HG02798 (cell line): Measurements from ENCODE around the gene AVEN.

Experiments used
- ATAC-seq: cut with Tn5 transposase; IDR thresholded peaks from one replicate; pipeline ENCODE4 v1.9.1; 2021; ENCODE audit warnings: mild to moderate bottlenecking; ENCODE audit not compliant: unreplicated experiment, poor library complexity

AVEN gene

DNA sequence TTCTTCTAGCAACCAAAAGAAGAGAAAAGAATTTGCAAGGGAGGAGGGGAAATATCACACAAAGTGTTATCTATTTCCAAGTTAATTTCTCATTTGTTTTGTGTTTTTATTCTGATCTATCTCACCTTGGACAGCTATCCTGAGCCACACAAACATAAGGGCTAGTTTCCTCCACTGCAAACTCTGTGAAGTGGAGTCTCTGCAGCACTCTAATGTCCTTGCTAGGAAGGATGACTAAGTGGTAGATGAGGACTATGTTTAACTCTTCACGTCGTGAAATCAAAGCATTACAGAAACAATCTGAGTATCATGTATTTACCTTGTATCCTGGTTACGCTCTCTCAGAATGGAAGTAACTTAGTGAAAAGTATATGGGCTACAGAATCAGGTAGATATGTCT lies 104.6 kb downstream of the AVEN start:
- no peak for ATAC-seq

DNA sequence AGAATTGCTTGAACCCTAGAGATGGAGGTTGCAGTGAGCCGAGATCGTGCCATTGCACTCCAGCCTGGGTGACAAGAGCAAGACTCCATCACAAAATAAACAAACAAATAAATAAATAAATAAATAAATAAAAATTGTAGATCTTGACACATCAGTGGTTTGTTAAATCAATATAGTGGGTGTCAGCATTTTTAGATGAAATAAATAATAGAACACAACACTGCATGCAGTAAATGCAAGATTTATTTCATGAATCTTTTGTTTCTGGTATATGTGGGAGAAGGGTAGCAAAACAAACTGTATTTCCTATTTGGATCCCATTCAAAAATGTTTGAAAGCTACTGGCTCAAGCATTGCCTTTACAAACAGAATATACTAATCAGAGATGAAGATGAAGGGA lies 106.3 kb downstream of the AVEN start:
- no peak for ATAC-seq

DNA sequence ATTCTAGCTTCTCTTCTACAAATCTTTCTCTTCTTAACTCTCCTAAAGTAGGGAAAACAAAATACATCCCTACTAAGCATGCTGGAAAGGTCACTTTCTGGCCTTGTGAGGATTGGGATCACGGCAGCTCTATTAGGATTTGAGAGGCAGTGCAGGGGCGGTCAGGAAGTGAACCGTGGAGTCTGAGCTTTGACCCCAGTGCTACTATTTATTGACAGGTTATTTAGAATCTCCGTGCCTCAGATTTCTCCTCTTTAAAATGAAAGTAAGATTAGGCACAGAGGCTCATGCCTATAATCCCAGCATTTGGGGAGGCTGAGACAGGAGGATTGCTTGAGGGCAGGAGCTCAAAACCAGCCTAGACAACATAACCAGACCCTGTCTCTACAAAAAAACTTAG lies 112.7 kb downstream of the AVEN start:
- ATAC-seq = no peak

DNA sequence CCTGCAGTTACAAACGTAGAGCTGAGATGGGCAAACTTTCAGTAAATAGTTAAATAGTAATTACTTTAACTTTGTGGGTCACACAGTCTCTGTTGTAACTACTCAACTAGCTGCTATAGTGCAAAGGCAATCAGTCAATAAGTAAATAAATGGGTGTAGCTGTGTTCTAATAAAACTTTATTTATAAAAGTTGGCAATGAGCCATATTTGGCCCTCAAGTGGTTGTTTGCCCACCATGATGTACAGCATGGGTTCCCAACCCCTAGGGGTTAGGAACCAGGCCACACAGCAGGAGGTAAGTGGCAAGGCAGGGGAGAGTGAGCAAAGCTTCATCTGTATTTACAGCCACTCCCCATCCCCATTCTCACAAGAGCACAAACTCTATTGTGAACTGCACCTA lies 115.6 kb downstream of the AVEN start:
- no peak for ATAC-seq

DNA sequence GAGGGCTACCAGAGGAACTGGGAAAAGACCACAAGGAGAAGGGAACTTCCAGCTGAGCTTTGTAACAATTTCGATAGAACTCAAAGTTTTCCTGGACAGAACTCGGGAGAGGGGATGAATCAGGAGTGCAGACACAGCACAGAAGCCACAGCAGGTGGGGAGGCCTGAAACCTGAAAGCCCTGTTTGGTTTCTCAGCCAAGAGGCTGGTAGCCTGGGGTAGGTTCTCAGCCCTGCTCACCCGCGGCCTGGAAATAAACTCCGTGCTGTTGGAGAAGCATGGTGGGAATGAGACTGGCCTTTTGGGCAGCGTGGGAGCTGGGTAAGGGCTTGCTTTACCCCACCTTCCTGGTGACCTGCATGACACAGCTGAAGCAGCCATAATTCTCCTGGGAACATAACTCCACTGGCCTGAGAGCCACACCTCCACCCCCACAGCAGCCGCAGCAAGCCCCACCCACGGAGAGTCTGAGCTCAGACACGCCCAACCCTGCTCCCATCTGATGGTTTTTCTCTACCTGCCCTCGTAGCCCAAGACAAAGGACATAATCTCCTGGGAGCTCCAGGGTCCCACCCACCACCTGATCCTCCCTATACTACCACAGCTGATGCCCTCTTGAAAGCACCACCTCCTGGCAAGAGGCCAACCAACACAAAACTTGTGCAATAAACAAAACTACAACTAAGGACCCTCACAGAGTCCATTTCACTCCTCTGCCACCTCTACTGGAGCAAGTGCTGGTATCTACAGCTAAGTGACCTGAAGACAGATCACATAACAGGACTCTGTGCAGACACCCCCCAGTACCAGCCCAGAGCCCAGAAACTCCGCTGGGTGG lies 123.2 kb downstream of the AVEN start:
- peak; percentile 77 for ATAC-seq

DNA sequence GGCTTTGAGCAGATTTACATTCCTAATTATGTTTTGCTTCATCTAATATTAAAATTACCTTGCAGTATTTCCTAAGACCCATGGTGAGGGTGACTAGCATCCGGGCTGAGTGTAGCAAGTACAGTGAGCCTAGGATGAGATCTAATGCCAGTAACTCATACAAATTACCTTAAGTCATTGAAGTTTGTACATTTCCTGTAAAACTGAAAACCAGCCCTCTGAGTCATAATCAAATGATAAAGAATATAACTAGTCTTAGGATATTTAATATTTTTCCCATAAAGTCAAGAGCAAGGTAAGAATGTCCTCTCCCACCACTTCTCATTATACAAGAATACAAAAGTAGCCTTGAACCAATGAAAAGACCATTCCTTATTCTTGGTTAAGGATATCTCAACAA lies 125.5 kb downstream of the AVEN start:
- ATAC-seq = no peak

DNA sequence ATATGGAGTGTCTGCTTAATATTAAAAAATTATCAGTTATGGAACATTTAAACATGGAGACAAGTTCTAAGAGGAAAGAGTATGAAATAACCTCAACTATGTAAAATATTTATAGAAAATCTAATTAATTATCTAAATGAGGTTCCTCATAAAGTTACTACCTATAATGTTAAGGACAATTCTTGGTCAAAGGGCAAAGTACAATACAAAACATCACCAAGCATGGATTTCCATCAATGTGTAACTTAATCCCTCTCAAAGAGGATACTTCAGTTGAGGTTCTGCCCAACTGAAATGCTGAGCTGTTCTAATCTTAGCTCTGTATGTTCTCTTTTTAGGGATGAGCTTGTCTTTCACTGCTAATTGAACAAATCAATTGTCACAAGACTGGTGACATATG lies 126.7 kb downstream of the AVEN start:
- ATAC-seq = no peak

DNA sequence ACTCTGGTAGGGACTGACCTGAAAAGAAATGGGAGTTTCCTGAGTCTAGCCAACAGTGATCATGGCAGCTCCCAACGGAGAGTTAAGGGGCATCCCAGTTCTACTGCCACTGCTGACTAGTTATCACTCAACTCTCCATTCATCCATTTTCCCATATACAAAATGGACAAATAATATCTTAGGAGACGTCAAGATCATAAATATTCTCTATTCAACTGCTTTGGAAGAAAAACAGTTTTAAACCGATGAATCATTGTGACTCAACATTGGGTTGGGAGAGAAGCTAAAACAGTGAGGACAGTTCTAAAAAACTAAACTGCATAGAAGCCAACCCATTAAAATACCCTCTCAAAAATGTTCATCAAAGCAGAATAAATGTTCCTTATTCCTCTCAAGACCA lies 128.3 kb downstream of the AVEN start:
- ATAC-seq = no peak

DNA sequence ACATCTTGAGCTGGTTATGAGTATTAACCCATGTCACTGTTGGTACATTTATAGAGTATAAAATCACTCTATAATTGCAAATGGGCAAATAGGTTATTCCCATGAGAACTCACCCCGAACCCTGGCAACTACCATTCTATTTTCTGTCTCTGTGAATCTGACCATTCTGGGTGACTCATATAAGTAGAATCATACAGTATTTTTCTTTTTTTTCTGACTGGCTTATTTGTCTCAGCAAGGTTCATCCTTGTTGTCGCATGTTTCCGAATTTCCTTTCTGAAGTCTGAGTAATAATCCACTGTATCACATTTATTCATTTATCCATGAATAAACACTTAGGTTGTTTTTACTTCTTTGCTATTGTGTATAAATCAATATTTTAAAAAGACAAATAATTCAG lies 130.6 kb downstream of the AVEN start:
- ATAC-seq = no peak

DNA sequence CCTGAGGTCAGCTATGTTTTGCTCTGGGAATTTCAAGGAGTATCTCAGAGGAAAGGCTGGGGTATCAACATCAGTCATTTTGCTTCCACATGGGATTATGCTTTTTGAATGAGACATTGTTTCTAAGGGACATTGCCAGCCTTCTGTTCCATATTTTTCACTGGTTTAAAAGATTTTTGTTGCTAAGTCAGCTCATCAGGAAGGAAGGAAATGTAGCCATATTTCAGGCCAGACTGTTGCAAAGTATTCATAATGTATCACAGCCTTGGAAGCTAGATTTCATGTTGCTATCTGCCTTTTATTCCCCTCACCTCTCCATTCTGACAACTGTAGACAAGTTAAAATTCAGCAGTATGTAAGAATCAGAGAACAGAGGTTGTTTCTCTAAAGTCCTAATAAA lies 131.7 kb downstream of the AVEN start:
- no peak for ATAC-seq

DNA sequence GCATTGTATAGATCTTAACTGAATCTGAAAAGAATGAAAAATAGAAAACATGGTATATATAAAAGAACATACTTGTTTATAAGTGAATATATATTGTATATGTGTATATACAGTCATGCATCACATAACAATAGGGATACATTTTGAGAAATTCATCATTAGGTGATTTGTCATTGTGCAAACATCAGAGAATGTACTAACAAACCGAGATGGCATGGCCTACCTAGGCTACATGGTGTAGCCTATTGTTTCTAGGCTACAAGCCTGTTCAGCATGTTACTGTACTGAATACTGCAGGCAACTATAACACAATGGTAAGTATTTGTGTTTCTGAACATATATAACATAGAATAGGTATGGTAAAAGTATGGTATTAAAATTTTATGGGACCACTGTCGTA lies 135.3 kb downstream of the AVEN start:
- ATAC-seq = no peak

DNA sequence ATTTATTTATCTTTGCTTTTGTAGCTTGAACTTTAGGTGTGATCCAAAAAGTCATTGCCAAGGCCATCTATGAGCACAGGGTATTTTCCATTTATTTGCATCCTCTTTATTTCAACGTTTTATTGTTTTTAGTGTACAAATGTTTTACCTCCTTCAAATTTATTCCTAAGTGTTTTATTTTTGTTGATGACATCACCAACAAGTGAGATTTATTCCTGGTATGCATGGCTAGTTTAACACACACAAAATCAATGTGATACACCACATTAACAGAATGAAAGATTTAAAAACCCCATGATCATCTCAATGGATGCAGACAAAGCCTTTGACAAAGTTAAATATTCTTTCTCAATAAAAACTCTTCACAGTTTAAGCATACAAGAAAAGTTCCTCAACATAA lies 137.0 kb downstream of the AVEN start:
- no peak for ATAC-seq

DNA sequence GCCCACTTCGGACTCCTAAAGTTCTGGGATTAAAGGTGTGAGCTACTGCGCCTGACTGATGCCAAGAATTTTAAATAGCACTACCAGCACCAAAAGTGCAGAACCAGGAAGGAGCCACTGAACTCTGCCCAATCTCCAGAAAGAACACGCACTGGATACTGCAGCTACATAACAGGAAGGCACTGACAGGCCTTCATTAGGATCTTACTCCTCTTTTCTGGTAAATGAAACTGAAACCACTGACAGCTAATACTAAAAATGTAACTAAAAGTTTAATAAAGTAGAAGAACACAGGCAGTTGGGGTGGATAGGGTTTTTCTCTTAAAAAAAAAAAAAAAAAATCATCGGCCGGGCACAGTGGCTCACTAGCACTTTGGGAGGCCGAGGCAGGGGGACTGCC lies 144.8 kb downstream of the AVEN start:
- peak; percentile 69 for ATAC-seq

DNA sequence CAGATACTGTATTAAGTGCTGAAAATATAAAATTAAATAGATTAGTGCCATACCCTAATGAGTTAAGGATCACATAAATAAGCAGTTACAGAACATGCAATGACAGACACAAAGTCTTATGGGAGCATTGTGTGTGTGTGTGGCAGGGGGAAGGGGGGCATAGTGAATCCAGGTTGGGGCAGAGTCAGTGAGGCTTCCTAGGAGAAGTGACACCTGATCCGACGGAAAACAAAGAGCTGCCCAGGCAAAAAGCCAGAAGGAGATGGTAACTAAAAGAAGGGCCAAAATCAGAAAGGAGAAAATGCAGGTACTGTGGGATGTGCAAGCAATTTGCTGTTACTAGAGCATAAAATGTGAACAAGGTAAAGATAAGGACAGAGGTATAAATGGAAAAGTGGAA lies 150.8 kb downstream of the AVEN start:
- no peak for ATAC-seq

DNA sequence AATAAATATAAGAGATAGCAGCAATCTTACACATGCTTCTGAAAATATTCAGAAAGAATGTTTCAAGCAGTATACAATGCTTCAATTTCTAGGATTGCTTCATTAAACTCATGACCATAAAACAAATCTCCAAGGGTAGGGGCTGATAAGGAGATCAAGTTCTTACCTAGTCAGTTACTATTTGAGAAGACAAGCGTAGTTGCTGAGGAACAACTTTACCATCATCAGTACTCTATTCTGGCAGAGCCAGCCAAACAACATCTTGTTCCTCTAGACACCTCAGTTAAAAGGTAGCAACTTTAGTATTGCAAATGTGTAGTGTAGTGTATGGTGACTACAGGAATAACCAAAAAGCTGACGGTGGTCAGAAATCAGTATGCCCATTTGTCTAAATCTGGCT lies 156.1 kb downstream of the AVEN start:
- ATAC-seq = no peak

DNA sequence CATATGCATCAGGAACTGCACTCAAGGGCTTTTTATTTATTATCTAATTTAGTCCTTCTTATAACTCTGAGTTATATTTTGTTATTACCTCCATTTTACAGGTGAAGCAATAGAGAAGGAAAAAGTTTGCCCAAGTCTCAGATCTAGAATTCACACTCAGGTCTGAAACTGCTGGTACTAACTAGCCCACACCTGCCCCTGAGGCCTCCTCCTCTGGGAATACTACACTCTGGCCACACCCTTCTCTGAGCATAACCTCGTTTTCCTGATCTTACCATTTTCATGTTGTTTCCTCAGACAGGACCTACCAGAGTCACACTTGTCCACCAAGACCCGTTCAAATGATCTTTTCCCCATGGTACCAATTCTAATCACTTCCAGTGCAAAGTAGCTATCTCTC lies 164.8 kb downstream of the AVEN start:
- no peak for ATAC-seq

DNA sequence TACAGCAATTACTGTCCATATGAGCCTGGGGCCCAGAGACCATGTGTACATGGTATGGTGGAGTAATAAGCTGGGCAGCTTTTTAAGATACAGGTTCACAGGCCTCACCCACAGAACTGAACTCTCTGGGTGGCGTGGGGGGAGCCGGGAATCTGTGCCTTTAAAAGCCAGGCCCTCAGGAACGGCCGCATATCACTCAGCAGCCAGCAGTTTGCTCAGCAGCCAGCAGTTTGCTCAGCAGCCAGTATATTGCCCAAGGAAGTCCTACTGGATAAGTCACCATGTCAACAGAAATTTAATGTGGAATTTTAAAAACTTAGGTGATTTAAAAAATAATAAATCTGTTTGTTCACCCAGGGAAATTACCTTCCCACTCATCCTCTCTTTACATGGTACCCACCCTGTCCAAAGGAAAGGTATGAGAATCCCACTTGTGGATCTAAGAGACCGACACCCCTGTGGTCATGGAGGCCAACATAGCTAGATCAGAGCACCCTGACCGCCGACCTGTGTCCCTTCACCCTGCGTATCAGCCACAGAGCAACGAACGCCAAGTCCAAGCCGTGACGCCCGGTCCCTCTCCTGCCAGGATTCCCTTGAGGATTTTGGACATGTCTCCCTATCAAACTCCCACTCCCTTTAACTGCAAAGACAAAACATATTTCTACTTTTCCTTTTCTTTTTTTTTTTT lies 166.4 kb downstream of the AVEN start:
- ATAC-seq = no peak

DNA sequence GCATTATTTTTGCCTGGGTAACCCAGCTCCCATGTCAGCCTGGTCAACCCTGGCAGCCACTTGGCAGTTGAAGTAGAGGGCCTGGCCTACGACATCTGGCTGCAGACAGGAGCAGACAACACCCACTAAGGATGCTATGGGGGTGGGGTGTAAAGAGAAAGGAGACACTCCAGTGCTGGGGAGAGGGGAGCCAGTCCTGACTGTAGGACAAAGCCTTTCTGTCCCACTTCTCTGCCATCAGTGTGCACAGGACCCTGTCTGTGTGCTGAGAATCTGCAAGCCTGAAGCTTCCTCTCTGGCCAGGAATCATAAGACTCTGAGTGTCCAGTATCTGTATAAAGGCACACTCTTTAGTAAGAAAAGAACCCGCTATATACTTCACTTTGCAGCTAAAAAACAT lies 167.0 kb downstream of the AVEN start:
- no peak for ATAC-seq

DNA sequence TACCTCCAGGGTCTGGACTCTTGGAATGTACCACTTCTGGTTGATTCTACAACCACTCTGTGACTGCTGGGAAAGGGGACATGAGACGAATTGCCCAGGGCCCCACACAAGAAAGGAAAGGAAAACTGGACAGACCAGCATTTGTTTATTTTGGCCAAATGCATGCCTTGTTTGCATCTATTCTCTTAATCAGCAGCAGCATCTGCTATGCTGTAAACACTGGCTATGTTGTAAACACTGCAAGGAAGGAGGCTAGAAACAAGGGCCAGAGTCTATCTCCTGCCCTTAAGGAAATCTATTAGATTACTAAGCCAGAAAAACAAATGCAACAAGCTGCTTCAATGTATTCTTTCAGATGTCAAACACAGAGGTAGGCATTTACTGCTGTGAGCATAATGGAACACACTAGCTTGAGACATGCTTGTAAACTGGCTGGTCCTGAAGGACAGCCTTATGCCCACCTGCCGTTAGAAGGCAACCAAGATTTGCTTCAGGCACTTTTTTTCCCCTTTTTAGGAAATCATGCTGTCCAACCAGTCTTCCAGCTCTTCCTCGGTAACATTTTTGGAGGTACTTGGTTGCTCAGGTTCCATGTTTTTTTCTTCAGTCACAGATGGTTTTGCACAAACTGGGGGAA lies 172.8 kb downstream of the AVEN start:
- ATAC-seq = no peak

DNA sequence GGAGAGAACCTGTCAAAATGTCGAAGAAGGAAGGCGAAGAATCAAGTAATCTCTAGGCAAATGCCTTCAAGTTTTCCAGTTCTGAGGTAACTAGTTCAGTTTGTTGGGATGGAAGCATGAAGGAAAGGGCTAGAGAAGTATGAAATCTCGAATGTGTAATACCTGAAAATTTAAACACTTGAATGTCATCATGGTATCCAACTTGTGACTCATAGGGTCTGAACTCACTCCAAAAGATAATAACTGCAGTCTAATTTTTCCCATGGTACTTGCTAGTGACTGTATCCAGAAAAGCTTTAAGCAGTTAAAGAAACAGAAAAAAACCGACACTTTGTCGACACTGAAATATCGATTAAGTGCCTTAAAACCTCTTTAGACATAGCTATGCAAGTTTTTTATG lies 173.6 kb downstream of the AVEN start:
- ATAC-seq = no peak

DNA sequence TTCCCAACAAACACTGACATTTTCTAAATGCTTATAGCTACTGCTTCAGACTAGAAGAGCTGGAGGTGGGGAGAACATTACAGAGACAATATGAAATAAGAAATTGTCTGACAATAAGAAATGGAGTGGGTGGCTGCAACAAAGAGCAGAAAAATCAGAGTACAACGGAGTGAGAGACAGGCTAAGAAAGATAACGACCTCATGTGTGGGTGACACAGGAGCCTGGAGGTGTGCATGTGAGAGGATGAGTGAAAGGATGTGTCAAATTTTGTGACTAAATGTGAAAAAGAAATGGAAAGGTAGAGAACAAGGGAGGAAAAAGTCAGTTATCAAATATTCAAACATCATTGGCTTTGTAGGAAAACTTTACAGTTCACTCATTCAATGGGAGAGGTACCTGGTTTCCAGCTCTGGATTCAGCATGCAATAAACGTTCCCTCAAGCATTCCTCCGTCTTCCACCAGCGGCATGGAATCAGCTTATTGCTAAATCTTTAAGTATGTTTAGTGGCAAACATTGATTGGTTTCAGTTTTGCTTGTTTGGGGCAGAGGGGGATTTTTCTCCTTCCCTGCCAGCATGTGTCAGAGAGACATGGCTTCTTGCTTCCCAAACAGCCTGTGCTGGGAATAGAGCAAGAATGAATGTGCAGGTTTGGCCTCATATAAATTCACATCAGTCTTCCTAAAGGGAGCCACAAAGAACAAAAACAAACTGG lies 174.5 kb downstream of the AVEN start:
- ATAC-seq = no peak
